Peyer's patch (tissue), 4 donors: ENCODE measurements around the gene SLC27A2.

Experiments used
- POLR2A ChIP-seq, 2 donors: fragments of 450-650 bp; IDR thresholded peaks; one replicate each; pipeline ENCODE4 v1.5.1; 2017; ENCODE audit warnings: antibody characterized with exemption in 2 of 2, mild to moderate bottlenecking in 2 of 2, moderate library complexity in 2 of 2
- TF ChIP-seq, protein P1 (sequence below), 6 experiments: fragments of 450-650 bp in 4 of 6; fragments of 200-600 bp in 2 of 6; sonication (generic) in 1 of 6; IDR thresholded peaks; one replicate each; pipeline ENCODE4 v1.5.1; 2017 to 2019; ENCODE audit warnings: antibody characterized with exemption in 6 of 6, mild to moderate bottlenecking in 3 of 6, moderate library complexity in 1 of 6

DNA sequence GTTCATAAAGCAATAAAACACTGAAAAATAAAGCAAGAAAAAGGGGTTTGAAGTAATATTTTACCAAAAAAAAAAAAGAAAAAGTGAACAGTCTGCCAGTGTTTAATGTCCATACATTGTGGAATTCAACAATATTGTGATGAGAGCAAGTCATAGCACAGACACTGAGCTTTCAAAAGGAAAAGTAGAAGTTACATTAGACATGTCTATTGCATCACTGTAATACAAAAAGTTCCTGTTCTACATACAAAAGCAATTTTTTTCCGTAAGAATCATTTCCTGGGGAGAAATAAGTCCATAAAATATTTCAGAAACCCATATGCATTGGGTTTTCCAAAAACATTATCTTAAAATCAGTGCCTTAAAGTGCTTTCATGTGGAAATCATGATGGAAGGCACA is 95.4 kb downstream of the SLC27A2 start:
- no peak for TF ChIP-seq POLR2A (IDR thresholded peaks at IDR 0.05)
- TF ChIP-seq, protein P1, sequence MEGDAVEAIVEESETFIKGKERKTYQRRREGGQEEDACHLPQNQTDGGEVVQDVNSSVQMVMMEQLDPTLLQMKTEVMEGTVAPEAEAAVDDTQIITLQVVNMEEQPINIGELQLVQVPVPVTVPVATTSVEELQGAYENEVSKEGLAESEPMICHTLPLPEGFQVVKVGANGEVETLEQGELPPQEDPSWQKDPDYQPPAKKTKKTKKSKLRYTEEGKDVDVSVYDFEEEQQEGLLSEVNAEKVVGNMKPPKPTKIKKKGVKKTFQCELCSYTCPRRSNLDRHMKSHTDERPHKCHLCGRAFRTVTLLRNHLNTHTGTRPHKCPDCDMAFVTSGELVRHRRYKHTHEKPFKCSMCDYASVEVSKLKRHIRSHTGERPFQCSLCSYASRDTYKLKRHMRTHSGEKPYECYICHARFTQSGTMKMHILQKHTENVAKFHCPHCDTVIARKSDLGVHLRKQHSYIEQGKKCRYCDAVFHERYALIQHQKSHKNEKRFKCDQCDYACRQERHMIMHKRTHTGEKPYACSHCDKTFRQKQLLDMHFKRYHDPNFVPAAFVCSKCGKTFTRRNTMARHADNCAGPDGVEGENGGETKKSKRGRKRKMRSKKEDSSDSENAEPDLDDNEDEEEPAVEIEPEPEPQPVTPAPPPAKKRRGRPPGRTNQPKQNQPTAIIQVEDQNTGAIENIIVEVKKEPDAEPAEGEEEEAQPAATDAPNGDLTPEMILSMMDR (IDR thresholded peaks at IDR 0.05) = no peak
